GM12878 (cell line): Measurements from ENCODE around the gene TCP11L1. TPM values are rescaled to one million over a fixed set of nuclear protein-coding genes. Genes with fewer than 3 reads are reported as not detected.

Source experiments
- CTCF ChIP-seq, 3 experiments: IDR thresholded peaks in 2 of 3; conservative IDR thresholded peaks in 1 of 3; 2 replicates each; pipeline ENCODE4 v1.5.1; 2011; ENCODE audit warnings: low read depth in 3 of 3, low read length in 3 of 3, mild to moderate bottlenecking in 3 of 3, control low read depth in 2 of 3, moderate library complexity in 2 of 3, inconsistent platforms in 1 of 3, mixed read lengths in 1 of 3; ENCODE audit not compliant: control insufficient read depth in 2 of 3, insufficient read depth in 1 of 3; ENCODE audit errors: extremely low read depth in 1 of 3
- EP300 ChIP-seq, 2 experiments: fragments of 150-350 bp in 1 of 2; IDR thresholded peaks; 2 replicates each; pipeline ENCODE4 v1.6.1; 2011 to 2012; ENCODE audit warnings: low read depth in 2 of 2, low read length in 2 of 2, borderline replicate concordance in 1 of 2, improper control_type of control experiment in 1 of 2, inconsistent platforms in 1 of 2; ENCODE audit not compliant: control insufficient read depth in 1 of 2
- EZH2 ChIP-seq: IDR thresholded peaks from 2 replicates; pipeline ENCODE4 v1.6.1; 2012; ENCODE audit warnings: low read depth, mild to moderate bottlenecking, control low read depth, inconsistent platforms, low read length, borderline replicate concordance; ENCODE audit not compliant: control insufficient read depth
- HCFC1 ChIP-seq: fragments of 150-350 bp; IDR thresholded peaks from 2 replicates; pipeline ENCODE4 v1.6.1; 2014; ENCODE audit warnings: low read length
- IRF4 ChIP-seq: IDR thresholded peaks from 2 replicates; pipeline ENCODE4 v1.6.1; 2011; ENCODE audit warnings: low read depth, low read length
- NR2C1 ChIP-seq: fragments of 450-650 bp; IDR thresholded peaks from 2 replicates; pipeline ENCODE4 v1.6.1; 2017; ENCODE audit warnings: antibody characterized with exemption, mild to moderate bottlenecking, moderate library complexity
- PKNOX1 ChIP-seq: fragments of 450-650 bp; IDR thresholded peaks from 2 replicates; pipeline ENCODE4 v1.6.1; 2016; ENCODE audit warnings: mild to moderate bottlenecking
- TBL1XR1 ChIP-seq: IDR thresholded peaks from 2 replicates; pipeline ENCODE4 v1.6.1; 2012; ENCODE audit warnings: low read depth, low read length, improper control_type of control experiment
- WRNIP1 ChIP-seq: IDR thresholded peaks from 2 replicates; pipeline ENCODE4 v1.6.1; 2011; ENCODE audit warnings: low read depth, low read length, improper control_type of control experiment, borderline replicate concordance
- ZBTB40 ChIP-seq: fragments of 450-650 bp; IDR thresholded peaks from 2 replicates; pipeline ENCODE4 v1.6.1; 2016; ENCODE audit warnings: mild to moderate bottlenecking, moderate library complexity, borderline replicate concordance
- polyA plus RNA-seq, 11 experiments: library from polyadenylated mRNA; depleted of rRNA in 4 of 11; unstranded in 6 of 11; stranded (reverse) in 5 of 11; fragments of >200 nt; fragmentation: Nextera tagmentation in 4 of 11; fragmentation: Illumina TruSeq in 1 of 11; extraction: Ambion mirVana in 4 of 11; extraction: Trizol in 1 of 11; gene quantifications; 1 replicate in 1 of 11; 2 replicates in 10 of 11; pipeline versions ENCODE4 v1.2.1 to v1.2.3, GENCODE V29; 2011 to 2016; ENCODE audit warnings: inconsistent platforms in 2 of 11, missing spikeins in 2 of 11, low read depth in 1 of 11
- total RNA-seq, 4 experiments: library from RNA; depleted of rRNA in 3 of 4; stranded (reverse); fragments of >200 nt in 3 of 4; fragmentation: Illumina TruSeq in 1 of 4; extraction: Trizol in 1 of 4; gene quantifications; 2 replicates each; pipeline versions ENCODE4 v1.2.1 to v1.2.3, GENCODE V29; 2013 to 2021

TCP11L1 gene
- total and polyA plus RNA-seq, 10 of the 15 experiments (the other 5 are each of a cell fraction or from before 2014, with no cell fraction given): 5.3 to 15.7 (median 13.0) TPM

- TF ChIP-seq ZBTB40 (no peak), IRF4 (no peak), PKNOX1 (no peak), EP300 (IDR thresholded peaks at IDR 0.05; ENCODE audit: borderline replicate concordance in 1 of 2, control insufficient read depth in 1 of 2, low read depth in 2 of 2, low read length in 2 of 2) (no peak), HCFC1 (no peak), EZH2 (no peak), TBL1XR1 (no peak), CTCF (IDR thresholded peaks at IDR 0.05 in 2 of 3, conservative IDR thresholded peaks at IDR 0.05 in 1 of 3; ENCODE audit: control insufficient read depth in 2 of 3, extremely low read depth in 1 of 3, insufficient read depth in 1 of 3, low read depth in 3 of 3, low read length in 3 of 3) (no peak), WRNIP1 (no peak), NR2C1 (no peak)
Observed at GRCh38 chr11:33068611-33069340, 29.4 kb downstream of the TCP11L1 start (continued).
